ENCODE results near the gene EPB42.

Gene EPB42

DNA sequence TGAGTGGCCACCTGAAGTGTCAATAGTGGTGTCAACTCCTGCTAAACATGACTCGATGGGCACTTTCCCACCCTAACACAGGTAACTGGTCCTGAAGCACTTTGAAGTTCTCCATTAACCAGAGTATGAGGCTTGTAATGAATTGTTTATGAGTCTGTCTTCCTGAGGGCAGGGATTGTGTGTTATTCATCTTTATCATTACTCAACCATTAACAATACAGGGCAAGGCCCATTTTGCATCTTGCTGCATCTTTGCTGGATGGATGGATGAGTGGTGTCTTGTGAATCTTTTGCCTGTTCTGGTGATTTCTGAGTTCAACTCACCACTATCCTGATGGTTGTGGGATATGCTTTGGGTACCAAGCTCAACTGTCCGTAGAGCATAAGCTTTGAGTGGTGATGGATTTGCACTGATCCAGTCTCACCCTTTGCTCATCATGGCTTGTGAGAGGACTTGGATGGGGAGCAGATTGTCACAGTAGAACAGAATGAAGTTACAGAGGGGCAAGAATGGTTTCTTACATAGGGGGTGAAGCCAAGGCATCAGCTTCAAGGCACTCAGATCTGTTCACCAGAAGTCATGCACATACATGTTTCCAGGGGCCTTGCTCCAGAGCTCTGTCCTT is 22.3 kb upstream of the EPB42 start:
- DNase-seq (ENCODE audit: low spot score), result no peak
- H3K27me3 ChIP-seq (ENCODE audit: insufficient read depth, poor library complexity, severe bottlenecking), result no peaks in the 10 kb centered on the region
- ATAC-seq (ENCODE audit: low read depth), result no peak
- TF ChIP-seq, protein P1, sequence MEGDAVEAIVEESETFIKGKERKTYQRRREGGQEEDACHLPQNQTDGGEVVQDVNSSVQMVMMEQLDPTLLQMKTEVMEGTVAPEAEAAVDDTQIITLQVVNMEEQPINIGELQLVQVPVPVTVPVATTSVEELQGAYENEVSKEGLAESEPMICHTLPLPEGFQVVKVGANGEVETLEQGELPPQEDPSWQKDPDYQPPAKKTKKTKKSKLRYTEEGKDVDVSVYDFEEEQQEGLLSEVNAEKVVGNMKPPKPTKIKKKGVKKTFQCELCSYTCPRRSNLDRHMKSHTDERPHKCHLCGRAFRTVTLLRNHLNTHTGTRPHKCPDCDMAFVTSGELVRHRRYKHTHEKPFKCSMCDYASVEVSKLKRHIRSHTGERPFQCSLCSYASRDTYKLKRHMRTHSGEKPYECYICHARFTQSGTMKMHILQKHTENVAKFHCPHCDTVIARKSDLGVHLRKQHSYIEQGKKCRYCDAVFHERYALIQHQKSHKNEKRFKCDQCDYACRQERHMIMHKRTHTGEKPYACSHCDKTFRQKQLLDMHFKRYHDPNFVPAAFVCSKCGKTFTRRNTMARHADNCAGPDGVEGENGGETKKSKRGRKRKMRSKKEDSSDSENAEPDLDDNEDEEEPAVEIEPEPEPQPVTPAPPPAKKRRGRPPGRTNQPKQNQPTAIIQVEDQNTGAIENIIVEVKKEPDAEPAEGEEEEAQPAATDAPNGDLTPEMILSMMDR (IDR thresholded peaks at IDR 0.05; ENCODE audit: poor library complexity, severe bottlenecking), result no peak
- no peak overlapping the region for H3K27ac ChIP-seq (ENCODE audit: poor library complexity, severe bottlenecking)
- H3K4me1 ChIP-seq (ENCODE audit: insufficient read depth, poor library complexity, severe bottlenecking), result no peaks in the 10 kb centered on the region
- H3K4me3 ChIP-seq (ENCODE audit: severe bottlenecking), result no peak overlapping the region
- no peaks in the 10 kb centered on the region for H3K9me3 ChIP-seq (ENCODE audit: severe bottlenecking)
- H3K36me3 ChIP-seq (ENCODE audit: low read depth), result no peaks in the 10 kb centered on the region

DNA sequence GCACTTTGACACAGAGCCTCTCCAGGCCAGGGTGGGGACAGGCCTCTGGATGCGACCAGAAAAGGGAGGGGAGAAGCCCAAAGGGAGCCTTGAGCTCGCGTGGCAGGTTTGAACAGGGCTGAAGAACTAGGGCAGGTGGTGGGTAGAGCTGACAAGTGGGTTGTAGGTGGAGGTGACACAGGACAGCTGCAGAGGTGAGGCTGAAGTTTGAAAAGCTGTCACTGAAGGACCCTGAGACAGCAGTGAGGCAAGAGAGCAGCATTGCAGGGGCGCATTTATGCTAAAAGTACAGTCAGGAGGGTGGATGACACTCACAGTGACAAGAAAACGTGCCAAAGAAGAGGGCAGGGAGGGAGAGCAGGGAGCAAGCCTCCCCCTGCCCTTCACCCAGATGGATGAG is 21.8 kb upstream of the EPB42 start:
- Histone ChIP-seq H3K27me3 (ENCODE audit: insufficient read depth, poor library complexity, severe bottlenecking) (no peaks in the 10 kb centered on the region), H3K9me3 (ENCODE audit: severe bottlenecking) (no peaks in the 10 kb centered on the region), H3K4me3 (ENCODE audit: severe bottlenecking) (no peak overlapping the region), H3K27ac (ENCODE audit: poor library complexity, severe bottlenecking) (no peak overlapping the region), H3K4me1 (ENCODE audit: insufficient read depth, poor library complexity, severe bottlenecking) (no peaks in the 10 kb centered on the region), H3K36me3 (ENCODE audit: low read depth) (no peaks in the 10 kb centered on the region)
- DNase-seq (ENCODE audit: low spot score), result no peak
- TF ChIP-seq, protein P1 (IDR thresholded peaks at IDR 0.05; ENCODE audit: poor library complexity, severe bottlenecking), result no peak
- no peak for ATAC-seq (ENCODE audit: low read depth)

DNA sequence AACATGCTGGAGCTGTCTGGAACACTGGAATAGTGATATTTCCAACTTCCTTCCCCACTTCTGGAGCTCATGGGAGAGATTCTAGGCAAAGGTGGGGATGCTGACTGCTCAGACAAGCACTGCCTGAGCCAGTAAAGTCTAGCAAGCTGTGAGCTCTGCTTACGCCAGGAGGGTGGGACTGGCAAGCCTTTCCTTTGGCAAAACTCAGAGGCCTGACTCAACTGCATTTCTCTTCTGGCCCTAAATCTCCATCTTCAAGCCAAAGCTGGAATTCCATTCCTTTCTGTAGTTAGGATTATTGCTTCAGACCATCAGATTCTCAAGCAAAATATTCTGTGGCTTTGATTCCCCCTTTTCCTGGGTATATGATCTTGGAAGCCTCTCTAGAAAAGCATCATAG is 20.3 kb upstream of the EPB42 start:
- no peak for DNase-seq (ENCODE audit: low spot score)
- Histone ChIP-seq H3K27me3 (ENCODE audit: insufficient read depth, poor library complexity, severe bottlenecking) (no peaks in the 10 kb centered on the region), H3K9me3 (ENCODE audit: severe bottlenecking) (no peaks in the 10 kb centered on the region), H3K36me3 (ENCODE audit: low read depth) (no peaks in the 10 kb centered on the region), H3K27ac (ENCODE audit: poor library complexity, severe bottlenecking) (no peak overlapping the region), H3K4me1 (ENCODE audit: insufficient read depth, poor library complexity, severe bottlenecking) (no peaks in the 10 kb centered on the region), H3K4me3 (ENCODE audit: severe bottlenecking) (no peak overlapping the region)
- ATAC-seq (ENCODE audit: low read depth), result no peak
- TF ChIP-seq, protein P1 (IDR thresholded peaks at IDR 0.05; ENCODE audit: poor library complexity, severe bottlenecking), result no peak

DNA sequence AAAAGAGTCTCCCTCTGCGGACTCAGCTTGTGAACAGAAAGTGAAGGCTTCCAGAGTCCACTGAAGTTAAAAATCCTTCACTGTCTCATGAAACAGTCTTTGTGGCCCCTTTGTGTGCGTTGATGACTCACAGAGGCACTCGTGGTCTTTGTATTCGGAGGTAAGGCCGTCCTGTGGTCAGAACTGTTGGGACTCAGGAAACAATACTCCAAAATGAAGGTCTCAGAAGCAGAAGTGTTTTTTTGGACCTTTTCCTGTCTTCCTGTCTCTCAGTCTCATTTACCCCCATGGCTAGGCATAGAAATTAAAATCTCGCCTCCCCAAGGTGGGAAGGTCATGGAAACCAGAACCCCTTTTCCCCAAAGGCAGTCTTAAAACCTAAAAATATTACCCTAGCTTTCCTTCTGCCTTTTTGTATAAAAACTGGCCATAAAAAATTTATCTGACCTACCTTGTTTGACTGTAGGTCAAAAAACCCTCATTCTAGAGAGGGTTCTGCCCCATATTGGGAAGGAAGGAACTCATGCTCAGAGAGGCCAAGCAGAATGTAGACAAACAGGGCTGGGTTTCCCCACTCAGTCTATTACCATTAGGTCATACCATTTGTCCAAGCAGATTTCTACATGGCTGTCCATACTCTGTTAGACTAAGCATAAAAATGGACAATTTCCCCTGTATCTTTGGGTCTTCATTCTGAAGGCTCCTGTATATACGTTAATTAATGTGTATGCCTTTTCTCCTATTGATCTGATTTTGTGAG is 19.1 kb upstream of the EPB42 start:
- no peak overlapping the region for H3K27ac ChIP-seq (ENCODE audit: poor library complexity, severe bottlenecking)
- ATAC-seq (ENCODE audit: low read depth) (no peak), DNase-seq (ENCODE audit: low spot score) (no peak)
- TF ChIP-seq, protein P1 (IDR thresholded peaks at IDR 0.05; ENCODE audit: poor library complexity, severe bottlenecking), result no peak
- no peaks in the 10 kb centered on the region for H3K4me1 ChIP-seq (ENCODE audit: insufficient read depth, poor library complexity, severe bottlenecking)
- no peaks in the 10 kb centered on the region for H3K27me3 ChIP-seq (ENCODE audit: insufficient read depth, poor library complexity, severe bottlenecking)
- H3K4me3 ChIP-seq (ENCODE audit: severe bottlenecking), result no peak overlapping the region
- H3K9me3 ChIP-seq (ENCODE audit: severe bottlenecking), result no peaks in the 10 kb centered on the region
- no peaks in the 10 kb centered on the region for H3K36me3 ChIP-seq (ENCODE audit: low read depth)

DNA sequence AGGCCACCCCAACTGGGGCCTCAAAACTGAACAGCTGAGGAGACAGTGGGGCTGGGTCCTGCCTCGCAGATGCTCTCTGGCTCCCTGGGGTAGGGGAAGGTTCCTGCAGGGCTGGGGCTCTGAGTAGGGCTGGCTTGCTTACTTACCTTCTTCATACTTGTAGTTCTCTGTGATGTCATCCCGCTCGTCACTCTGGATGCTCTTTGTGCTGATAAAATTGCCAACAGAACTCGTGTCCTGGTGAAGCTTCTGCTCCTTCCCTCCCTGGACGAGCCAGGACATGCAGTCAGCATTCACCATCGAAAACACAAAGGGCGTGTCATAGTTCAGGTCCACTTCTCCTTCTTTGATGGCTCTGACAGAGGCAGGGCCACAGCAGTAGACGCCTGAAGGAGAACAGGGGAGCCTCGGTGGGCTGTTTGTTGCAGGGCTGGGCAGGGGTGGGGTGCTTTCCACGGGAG is 17.9 kb upstream of the EPB42 start:
- Histone ChIP-seq H3K27me3 (ENCODE audit: insufficient read depth, poor library complexity, severe bottlenecking) (no peaks in the 10 kb centered on the region), H3K9me3 (ENCODE audit: severe bottlenecking) (no peaks in the 10 kb centered on the region), H3K4me3 (ENCODE audit: severe bottlenecking) (no peak overlapping the region), H3K27ac (ENCODE audit: poor library complexity, severe bottlenecking) (no peak overlapping the region), H3K36me3 (ENCODE audit: low read depth) (no peaks in the 10 kb centered on the region), H3K4me1 (ENCODE audit: insufficient read depth, poor library complexity, severe bottlenecking) (no peaks in the 10 kb centered on the region)
- ATAC-seq (ENCODE audit: low read depth) (peak; percentile 56), DNase-seq (ENCODE audit: low spot score) (no peak)
- TF ChIP-seq, protein P1 (IDR thresholded peaks at IDR 0.05; ENCODE audit: poor library complexity, severe bottlenecking), result no peak

Data from RWPE2 (cell line).